IPS-15b (cell line): ENCODE measurements around the gene LRRTM4.
"Not testable (repeated sequence)": the region's sequence is repeated elsewhere in the genome, so short reads cannot be mapped to it uniquely, and the experiment has no call there.

ENCODE experiments used
- H3K27me3 ChIP-seq: one replicate; pipeline ENCODE4 v1.6.1; 2013; ENCODE audit warnings: low read length; ENCODE audit not compliant: control insufficient read depth, insufficient read depth
- H3K36me3 ChIP-seq: one replicate; pipeline ENCODE4 v1.6.1; 2013; ENCODE audit warnings: low read length; ENCODE audit not compliant: control insufficient read depth, insufficient read depth
- H3K4me1 ChIP-seq: one replicate; pipeline ENCODE4 v1.6.1; 2013; ENCODE audit warnings: mild to moderate bottlenecking, low read length; ENCODE audit not compliant: control insufficient read depth, insufficient read depth
- H3K4me3 ChIP-seq: one replicate; pipeline ENCODE4 v1.5.1; 2013; ENCODE audit warnings: low read depth, low read length
- H3K9ac ChIP-seq: one replicate; pipeline ENCODE4 v1.6.1; 2013; ENCODE audit warnings: low read depth, mild to moderate bottlenecking, low read length
- H3K9me3 ChIP-seq: one replicate; pipeline ENCODE4 v1.6.1; 2013; ENCODE audit warnings: mild to moderate bottlenecking, low read length; ENCODE audit not compliant: control insufficient read depth, insufficient read depth

Gene LRRTM4

DNA sequence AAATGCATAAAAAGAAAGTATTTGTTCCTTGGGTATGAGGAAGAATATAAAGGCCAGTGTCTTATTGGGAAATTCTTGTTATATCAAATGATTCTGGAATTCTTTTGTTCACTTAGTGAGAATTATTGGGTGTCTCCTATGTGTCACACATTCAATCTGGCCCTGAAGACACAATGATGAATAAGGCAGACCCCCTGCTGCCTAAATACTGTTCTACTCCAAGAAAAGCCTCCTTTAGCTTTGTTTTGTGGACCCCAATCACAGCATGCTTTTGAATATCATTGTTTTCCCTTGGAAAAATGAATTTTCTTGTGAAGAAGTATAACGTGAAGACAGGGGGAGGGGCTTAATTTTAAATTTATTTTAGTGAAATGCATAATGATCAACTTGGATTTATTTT is 682.4 kb downstream of the LRRTM4 start:
- Histone ChIP-seq H3K9ac (no peak overlapping the region), H3K9me3 (no peaks in the 10 kb centered on the region), H3K27me3 (no peaks in the 10 kb centered on the region), H3K4me3 (no peak overlapping the region), H3K36me3 (no peaks in the 10 kb centered on the region), H3K4me1 (peaks cover 5% of the 10 kb centered on the region)

DNA sequence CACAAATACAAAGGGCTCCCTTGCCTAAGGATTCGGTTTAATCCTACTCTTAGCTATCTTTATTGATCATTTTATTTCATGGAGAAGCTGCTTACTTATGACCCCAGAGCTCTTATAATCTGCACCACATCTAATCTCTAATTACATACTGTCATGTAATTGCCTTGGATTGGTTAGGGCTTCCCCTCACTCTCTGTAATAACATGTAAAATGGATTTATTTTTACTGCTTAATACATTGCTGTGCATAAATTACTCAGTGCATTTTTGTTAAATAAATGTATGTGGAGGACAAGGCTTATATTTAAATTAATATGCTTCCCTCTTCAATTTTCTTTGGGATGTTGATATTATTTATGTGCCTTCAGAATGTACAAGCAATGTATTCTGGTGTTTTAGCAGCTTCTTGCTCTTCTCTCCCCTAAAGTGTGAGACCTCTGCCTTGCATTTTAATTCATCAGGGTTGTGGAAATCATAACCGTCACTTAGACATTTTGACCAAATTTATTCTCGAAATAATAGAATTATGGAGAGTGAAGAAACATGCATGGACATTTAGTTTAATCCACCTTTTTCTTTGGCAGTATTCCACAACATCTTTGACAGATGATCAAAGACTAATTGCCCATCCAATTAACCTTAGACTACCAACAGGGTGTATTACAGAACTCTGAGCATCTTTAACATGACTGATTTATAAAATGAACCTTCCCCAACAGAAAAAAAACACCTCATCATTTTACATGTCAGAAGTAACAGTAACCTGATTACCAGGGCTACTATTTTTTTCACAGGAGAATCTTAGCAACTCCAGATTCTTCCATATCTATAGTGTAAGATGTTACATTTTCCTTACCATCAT is 692.6 kb downstream of the LRRTM4 start:
- Histone ChIP-seq H3K9me3 (no peaks in the 10 kb centered on the region), H3K36me3 (no peaks in the 10 kb centered on the region)

DNA sequence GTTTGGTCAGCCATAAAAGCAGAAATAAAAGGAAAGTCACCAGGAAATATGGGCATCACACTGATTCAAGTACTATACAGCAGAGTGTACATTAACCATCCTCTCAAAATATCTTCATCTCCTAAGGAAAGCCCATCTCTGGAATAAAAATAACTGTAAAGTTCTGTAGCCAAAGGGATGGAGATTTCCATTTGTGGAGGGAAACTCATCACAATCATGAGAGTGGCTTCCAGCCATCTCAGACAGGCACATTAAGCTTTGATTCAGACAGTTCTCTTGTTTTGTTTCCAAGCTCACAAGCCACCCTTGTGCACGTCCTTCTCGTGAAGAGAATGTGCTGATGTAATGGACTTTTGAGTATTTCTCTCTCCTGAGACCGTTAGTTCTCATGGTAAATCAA is 695.5 kb downstream of the LRRTM4 start:
- H3K36me3 ChIP-seq, result no peaks in the 10 kb centered on the region
- H3K27me3 ChIP-seq, result no peaks in the 10 kb centered on the region
- no peak overlapping the region for H3K9ac ChIP-seq
- peaks cover 5% of the 10 kb centered on the region for H3K4me1 ChIP-seq
- no peak overlapping the region for H3K4me3 ChIP-seq
- no peaks in the 10 kb centered on the region for H3K9me3 ChIP-seq

More for the DNA sequence above, 692.6 kb downstream of the LRRTM4 start:
- Histone ChIP-seq H3K4me1 (peaks cover 5% of the 10 kb centered on the region), H3K27me3 (no peaks in the 10 kb centered on the region), H3K9ac (no peak overlapping the region), H3K4me3 (no peak overlapping the region)

DNA sequence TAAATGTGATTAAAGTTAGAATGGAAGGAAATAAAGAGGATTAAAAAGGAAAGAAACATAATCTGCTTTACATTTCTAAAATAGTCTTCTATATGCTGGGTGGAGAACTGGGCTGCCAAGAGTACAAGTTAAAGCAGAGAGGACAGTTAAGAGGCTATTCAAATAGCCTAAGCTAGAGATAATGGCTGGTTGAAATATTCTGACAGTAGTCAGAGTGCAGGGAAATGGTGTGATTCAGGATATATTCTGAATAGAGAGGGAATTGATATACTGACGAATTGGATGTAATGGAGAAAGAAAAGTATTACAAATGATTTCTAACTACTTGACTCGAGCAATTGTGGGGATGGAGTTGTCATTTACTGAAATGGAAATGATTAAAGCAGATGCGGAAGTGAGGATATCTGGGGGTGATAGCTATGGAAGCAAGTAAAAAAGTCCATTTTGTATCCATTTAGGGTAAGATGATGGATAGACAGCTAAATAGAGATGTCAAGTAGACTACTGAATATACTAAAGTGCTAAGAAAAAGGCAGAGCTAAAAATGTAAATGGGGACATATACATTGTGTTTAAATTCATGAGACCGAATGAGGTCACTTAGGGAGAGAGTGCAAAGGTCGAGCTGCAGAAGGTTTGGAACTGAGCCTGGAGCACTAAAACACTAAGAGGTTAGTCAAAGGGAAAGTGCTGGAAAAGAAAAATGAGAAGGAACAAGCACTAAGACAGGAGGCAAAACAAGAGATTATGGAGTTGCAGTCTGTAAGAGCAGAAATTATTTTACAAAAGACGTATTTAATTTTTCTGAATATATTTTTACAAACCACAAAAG is 696.8 kb downstream of the LRRTM4 start:
- Histone ChIP-seq H3K27me3 (no peaks in the 10 kb centered on the region), H3K9me3 (no peaks in the 10 kb centered on the region), H3K36me3 (no peaks in the 10 kb centered on the region), H3K4me3 (no peak overlapping the region), H3K9ac (no peak overlapping the region), H3K4me1 (peaks cover 5% of the 10 kb centered on the region)

DNA sequence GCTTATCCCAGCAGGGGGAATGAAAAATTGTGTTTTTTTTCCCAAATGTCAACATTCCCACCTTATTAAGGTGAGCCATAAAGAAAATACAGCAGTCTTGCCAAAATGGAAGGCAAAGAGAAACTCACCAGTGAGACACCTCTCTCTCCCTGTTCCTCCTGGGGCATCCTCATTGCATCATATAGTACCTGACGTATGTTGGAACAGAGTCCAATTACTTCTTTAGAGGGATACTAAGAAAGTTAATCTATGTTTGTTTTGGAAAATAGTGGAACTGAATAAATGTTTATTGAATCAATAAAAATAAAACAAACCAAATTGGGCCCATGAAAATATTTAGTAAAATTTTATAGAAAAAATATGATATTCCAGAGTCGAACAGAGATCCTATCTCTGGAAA is 700.4 kb downstream of the LRRTM4 start:
- H3K27me3 ChIP-seq, result no peaks in the 10 kb centered on the region
- H3K9me3 ChIP-seq, result no peaks in the 10 kb centered on the region
- no peaks in the 10 kb centered on the region for H3K36me3 ChIP-seq
- H3K4me1 ChIP-seq, result peaks cover 5% of the 10 kb centered on the region
- no peak overlapping the region for H3K4me3 ChIP-seq
- no peak overlapping the region for H3K9ac ChIP-seq

DNA sequence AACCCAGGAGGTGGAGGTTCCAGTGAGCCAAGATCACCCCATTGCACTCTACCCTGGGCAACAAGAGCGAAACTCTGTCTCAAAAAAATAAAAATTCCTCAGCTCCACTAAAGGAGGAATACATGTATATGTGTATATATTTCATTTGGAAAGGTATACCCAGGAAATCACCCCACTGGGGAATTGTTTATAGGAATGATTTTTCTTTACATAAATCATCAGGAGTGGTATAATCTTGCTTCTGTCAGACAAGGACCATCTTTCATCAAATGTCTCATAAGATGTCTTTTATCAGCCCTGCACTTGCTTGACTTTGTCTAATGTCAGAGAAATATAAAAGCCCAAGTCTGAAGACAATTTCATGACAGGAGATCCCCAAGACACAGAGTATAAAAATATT is 709.1 kb downstream of the LRRTM4 start:
- no peaks in the 10 kb centered on the region for H3K36me3 ChIP-seq
- H3K27me3 ChIP-seq, result no peaks in the 10 kb centered on the region
- H3K4me3 ChIP-seq, result no peak overlapping the region
- H3K9ac ChIP-seq, result no peak overlapping the region
- H3K4me1 ChIP-seq, result peaks cover 10% of the 10 kb centered on the region
- H3K9me3 ChIP-seq, result no peaks in the 10 kb centered on the region

DNA sequence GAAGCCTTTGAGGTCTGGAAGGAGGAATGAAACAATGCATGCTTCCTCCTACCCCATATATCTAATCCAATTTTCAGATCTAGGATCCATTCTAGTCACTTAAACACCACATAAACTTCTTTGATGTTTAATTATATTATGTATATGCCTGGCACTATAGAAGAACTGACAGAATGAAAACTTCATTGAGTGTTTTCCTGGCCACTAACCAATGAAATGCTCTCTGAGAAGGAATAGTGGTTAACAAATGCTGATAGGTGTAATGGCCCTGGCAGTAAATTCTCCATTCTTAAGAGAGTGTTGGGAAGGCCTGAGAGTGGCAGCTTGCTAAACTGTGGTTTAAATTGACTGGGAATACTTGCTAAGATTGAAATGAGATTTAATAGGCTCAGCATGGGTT is 710.0 kb downstream of the LRRTM4 start:
- no peak overlapping the region for H3K4me3 ChIP-seq
- no peaks in the 10 kb centered on the region for H3K27me3 ChIP-seq
- peaks cover 10% of the 10 kb centered on the region for H3K4me1 ChIP-seq
- no peaks in the 10 kb centered on the region for H3K36me3 ChIP-seq
- H3K9me3 ChIP-seq, result no peaks in the 10 kb centered on the region
- H3K9ac ChIP-seq, result no peak overlapping the region

DNA sequence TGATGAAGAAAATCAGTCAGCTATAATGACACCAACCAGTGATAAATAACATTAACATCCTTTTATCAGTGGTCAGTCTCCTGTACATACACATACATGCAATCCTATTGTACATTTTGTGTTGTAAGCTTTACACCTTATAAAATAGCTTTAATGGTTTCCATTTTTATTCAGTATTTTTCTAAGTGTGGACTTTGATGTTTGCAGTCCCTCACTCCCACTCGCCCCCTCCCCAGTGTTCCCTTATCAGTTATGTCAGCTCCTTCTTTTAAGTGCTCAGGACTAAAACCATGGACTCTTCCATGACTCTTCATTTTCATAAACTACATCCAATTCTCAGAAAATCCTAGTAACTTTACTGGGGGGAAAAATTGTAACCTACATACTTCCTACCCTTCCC is 713.0 kb downstream of the LRRTM4 start:
- Histone ChIP-seq H3K4me3 (no peak overlapping the region), H3K4me1 (peaks cover 6% of the 10 kb centered on the region), H3K9ac (no peak overlapping the region), H3K9me3 (no peaks in the 10 kb centered on the region), H3K27me3 (no peaks in the 10 kb centered on the region), H3K36me3 (no peaks in the 10 kb centered on the region)

DNA sequence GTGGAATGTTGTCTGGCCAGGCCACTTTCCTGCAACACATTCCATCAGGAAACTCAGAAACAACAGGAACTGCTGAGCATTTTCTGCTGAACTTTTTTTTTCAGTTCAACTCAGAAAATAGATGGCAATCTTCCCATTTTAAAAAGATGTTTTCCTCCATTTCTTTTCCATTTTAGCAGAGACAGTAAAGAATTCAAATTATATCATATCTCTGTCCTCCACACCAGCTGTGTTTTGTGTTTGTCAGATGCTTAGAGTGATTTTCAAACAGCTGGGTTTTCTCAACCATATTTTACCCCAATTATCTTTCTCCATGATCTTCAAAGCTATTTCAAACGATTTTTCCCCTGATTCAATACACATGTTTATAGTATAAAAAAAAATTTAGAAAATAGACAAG is 713.4 kb downstream of the LRRTM4 start:
- no peak overlapping the region for H3K9ac ChIP-seq
- H3K4me1 ChIP-seq, result peaks cover 6% of the 10 kb centered on the region
- no peaks in the 10 kb centered on the region for H3K9me3 ChIP-seq
- H3K27me3 ChIP-seq, result no peaks in the 10 kb centered on the region
- H3K36me3 ChIP-seq, result no peaks in the 10 kb centered on the region
- no peak overlapping the region for H3K4me3 ChIP-seq

DNA sequence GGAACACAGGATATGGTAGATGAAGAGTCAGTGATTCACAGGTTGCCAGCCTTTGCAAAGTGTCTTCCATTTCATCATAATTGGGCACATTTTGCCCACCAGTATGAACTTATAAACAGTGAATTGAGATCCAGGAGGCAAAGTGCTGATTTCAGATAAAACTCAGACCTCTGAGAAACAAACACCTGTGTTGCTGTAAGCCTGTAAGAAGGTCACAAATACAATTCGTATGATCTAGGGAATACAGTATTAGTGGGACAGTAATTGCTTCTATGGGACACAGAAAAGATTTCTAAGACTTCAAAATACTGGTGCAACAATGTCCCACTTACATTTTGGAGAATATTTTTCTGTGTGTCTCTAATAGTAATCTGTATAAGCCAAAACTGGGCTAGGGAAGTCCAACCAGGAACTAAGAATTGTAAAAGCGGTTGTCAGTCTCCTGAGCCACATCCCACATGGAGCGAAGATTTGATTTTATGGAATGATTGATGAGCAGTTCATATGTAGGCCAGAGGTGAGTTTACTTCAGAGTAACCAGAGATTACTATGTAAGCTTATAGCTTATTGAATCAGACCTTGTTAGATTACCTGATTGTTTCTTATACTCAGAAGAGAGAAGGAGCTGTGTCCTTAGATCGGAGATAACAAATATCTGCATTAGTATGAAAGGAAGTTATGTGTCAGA is 728.4 kb downstream of the LRRTM4 start:
- Histone ChIP-seq H3K4me1 (no peaks in the 10 kb centered on the region), H3K27me3 (no peaks in the 10 kb centered on the region), H3K4me3 (no peak overlapping the region), H3K36me3 (no peaks in the 10 kb centered on the region), H3K9me3 (no peaks in the 10 kb centered on the region), H3K9ac (no peak overlapping the region)

DNA sequence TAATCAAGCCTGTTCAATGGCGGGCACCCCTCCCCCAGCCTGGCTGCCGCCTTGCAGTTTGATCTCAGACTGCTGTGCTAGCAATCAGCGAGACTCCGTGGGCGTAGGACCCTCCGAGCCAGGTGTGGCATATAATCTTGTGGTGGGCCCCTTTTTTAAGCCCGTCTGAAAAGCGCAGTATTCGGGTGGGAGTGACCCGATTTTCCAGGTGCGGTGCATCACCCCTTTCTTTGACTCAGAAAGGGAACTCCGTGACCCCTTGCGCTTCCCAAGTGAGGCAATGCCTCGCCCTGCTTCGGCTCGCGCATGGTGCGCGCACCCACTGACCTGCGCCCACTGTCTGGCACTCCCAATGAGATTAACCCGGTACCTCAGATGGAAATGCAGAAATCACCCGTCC is 740.9 kb downstream of the LRRTM4 start:
- not testable (repeated sequence) for H3K36me3 ChIP-seq, H3K4me1 ChIP-seq, H3K27me3 ChIP-seq, H3K9ac ChIP-seq, H3K9me3 ChIP-seq
- peak overlapping the region; percentile 55 for H3K4me3 ChIP-seq
